Stimulated activated CD4-positive, alpha-beta T cell treated with anti-CD3 and anti-CD28 coated beads, Interleukin-4, amount 100 ng/mL, for 48 hours (primary cell): ENCODE results near the gene ZNF431.
"Not testable (repeated sequence)": the region's sequence is repeated elsewhere in the genome, so short reads cannot be mapped to it uniquely, and the experiment has no call there.

Experiments used
- DNase-seq, 2 donors: peaks; one replicate each; pipeline ENCODE4 v3.0.0-alpha.2; 2020; ENCODE audit warnings: low read depth in 2 of 2

ZNF431 gene

DNA sequence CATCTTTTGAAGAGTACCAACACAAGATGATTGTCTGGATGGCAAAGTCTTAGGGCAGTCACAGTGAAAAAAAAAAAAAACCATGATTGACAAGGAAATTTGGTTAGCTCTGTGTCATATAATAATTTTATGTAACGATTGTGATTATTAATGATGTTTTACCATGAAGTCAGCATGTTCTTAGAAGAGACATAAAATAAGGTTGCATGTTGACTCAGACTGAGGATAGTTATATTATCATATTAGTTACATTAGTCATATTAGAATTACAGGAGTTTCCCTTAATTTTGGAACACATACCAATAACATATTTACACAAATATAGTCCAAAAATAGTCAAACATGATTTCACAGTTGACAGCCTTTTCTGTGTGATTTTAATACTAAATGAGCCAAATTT lies 5.7 kb downstream of the ZNF431 start:
- no peak for DNase-seq

DNA sequence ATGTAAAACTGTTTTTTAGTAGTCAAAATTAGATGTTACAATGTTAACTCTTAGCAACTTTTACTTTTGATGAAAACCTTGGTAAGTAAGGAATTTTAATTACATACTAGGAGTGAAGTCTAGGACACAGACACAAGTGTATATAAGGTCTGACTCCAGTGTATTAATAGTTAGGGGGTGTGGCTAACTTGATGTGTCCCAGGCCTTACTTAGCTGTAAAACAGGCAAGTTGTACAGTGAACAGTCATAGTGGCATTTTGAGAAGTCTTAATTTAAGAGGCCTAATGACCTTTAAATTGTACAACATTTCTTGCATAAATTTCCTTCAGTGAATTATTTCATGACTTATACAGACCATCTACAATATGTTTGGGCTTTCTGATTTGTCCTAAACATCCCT lies 6.8 kb downstream of the ZNF431 start:
- DNase-seq, result no peak

DNA sequence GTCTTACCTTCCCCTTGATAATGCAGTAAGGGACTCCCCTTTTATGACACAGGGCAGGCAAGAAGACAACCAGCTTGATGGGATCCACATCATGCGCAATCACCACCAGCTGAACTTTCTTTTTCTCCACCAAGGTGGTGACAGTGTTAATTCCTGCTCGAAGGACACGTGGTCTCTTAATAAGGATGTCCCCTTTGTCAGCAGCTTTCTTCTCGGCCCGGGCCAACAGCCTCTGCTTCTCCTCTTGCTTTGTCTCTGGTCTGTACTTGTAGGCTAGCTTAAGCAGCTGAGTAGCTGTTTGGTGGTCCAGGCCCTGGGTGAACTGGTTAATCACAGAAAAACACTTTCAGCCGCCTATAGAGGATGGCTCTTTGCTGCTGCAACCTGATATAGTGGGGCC lies 8.0 kb downstream of the ZNF431 start:
- DNase-seq, result no peak

DNA sequence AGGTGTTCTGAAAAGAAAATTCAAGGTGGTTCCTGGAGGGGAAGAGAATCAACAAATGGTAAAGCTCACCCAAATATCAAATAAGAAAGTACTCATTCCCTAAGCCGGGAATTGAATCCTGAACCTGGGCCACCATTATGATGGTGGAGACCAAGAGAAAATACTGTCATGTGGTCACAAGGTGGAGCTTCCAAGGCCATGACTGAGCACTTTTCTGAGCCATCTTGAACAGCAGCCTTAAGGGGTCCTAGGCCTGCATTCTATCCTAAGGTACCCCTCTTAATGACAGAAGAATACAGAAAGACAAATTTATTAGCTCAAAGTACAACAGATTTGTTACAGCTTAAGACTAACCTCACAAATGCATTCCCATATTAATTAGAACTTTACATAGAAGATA lies 9.6 kb downstream of the ZNF431 start:
- no peak for DNase-seq

DNA sequence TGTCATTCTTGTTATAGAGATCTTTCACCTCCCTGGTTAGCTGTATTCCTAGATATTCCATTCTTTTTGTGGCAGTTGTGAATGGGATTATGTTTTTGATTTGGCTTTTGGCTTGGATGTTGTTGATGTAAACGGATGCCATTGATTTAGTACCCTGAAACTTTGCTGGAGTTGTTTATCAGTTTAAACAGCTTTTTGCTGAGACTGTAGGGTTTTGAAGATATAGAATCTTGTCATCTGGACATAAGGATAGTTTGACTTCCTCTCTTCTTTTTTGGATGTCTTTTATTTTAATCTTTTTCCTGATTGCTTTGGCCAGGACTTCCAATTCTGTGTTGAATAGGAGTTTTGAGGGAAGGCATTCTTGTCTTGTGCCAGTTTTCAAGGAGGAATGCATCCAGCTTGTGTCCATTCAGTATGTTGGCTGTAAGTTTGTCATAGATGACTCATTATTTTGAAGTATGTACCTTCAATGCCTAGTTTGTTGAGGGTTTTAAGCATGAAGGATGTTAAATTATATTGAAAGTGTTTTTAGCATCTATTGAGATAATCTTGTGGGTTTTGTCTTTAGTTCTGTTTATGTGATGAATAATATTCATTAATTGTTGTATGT lies 16.8 kb downstream of the ZNF431 start:
- DNase-seq, result no peak

DNA sequence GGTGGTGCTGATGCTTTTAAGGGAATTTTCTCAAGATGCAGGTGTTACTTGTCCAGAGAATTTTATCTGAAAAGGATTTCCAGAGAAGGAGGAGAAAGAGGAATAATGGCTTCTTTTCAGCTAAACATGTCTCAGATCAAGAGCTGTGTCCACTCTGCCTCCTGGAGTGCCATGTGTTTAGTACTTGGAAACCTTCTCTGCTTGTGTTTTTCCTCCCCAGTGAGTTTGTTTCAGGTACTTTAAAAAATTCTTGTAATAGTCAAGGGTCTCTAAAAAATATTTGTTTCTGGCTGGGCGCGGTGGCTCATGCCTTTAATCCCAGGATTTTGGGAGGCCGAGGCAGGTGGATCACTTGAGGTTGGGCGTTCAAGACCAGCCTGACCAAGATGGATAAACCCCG lies 22.7 kb downstream of the ZNF431 start:
- no peak for DNase-seq

DNA sequence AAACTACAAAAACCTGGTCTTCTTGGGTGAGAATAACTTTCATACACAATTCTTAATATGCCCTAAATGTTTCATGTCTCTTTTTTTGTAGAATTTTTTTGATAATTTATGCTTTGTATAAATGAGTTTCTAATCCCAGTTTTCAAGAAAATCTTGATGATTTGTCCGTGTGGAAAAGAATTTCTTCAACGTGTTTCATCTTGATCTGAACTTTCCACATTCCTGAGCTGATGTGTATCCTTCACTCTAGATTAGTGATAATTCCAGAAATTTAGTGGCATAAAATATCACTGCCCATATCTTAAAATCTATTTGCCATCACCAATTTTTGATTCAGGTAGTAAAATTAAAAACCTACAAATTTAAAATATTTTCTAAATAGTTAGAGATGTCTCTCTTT lies 24.6 kb downstream of the ZNF431 start:
- DNase-seq, result no peak

DNA sequence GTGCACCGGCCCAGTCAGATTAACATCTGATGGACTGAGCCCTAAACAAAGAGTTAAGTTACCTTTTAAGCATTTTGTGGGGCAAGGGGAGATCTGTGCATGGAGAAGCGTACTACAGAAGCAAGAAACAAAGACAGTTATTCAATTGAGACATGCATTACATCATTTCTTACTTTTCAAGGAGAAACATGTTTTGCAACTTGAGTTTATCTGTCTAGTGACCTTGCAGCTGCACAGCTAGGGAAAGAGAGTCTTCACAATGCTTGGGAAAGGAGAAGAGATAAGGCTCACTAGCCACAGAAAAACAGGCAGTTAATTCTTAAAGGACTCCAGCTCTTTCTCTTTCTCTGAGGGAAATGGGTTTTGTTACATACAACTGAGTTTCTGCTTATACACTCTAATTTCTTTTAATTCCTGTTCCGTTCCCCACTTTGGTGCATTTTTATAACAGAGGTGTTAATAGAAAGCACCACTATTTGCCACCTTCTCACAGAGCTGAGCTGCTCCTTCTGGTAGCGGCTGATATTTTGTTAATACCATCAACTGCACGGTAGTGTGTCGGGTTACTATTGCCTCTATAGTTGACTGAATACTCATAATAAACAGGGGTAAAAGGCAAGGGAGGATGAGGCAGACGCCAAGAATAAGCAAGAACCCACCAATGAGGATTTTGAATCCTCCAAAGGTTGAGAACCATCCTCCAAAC lies 55.9 kb downstream of the ZNF431 start:
- DNase-seq, result no peak

DNA sequence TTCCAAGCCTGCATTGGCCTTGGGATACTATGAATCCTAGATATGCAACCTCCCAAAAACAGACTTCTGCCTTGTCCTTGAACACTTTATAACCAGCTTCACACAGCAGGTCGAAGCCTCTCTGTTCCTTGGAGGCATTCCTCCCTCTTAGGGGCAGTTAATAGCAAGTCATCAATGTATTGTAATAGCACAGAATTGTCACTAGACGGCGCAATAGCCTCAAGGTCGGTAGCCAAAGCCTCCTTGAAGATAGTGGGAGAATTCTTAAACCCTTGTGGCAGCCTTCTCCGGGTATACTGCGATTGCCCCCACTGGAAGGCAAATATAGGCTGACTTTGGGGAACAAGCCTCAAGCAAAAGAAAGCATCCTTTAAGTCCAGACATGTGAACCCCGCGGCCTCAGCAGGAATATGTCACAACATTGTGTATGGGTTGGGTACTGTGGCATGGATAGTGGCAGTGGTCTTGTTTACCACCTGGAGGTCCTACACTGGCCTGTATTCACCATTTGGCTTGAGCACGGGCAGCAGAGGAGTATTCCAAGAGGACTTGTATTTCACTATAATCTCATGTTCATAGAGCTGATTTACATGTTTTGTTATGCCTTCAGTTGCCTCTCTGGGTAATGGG lies 61.1 kb downstream of the ZNF431 start:
- no peak for DNase-seq

DNA sequence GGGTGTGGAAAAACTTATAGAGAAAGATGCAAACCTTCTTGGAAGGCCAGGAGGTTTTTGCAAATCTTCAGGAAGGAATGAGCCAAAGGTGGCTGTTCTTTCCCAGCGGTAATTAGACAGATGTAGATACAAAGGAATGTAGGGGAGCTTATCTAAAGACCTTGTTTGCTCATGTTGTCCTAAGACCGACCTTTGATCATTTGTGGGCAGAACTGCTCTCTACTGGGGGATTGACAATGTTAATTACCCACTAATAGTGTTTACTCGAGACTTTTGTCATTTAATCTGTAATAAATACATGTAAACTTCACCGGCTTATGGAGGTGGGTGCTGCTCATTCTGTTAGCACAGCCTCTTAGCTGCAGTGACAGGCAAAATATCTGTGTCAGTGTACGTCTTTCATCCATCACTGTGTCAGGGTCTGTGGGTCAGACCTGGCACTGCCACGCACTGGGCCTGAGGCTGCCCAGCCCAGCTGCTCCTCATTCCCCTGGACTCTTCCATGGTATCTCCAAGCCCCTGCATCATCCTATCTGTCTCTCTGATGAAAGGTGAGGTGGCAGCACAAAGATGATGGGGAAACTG lies 68.3 kb downstream of the ZNF431 start:
- no peak for DNase-seq

DNA sequence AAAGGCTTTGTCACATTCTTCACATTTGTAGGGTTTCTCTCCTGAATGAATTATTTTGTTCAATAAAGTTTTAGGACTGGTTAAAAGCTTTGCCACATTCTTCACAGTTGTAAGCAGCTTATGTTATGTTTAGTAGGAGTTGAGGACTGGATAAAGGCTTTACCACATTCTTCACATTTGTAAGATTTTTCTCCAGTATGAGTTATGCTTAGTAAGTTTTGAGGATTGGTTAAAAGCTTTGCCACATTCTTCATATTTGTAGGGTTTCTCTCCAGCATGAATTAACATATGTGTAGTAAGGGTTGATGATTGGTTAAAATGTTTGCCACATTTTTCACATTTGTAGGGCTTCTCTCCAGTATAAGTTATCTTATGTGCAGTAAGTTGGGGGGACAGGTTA lies 79.9 kb downstream of the ZNF431 start:
- DNase-seq, result no peak

DNA sequence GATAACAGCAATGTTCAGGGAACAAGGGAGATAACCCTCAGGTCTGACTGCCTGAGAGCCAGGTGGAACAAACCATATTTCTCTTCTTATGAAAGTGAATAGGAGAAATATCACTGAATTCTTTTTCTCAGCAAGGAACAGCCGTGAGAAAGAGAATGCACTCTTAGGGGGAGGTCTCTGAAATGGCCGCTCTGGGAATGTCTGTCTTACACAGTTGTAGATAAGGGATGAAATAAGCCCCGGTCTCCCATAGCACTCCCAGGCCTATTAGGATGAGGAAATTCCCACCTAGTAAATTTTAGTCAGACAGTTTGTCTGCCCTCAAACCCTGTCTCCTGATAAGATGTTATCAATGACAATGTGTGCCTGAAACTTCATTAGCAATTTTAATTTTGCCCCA lies 88.1 kb downstream of the ZNF431 start:
- not testable (repeated sequence) for DNase-seq

DNA sequence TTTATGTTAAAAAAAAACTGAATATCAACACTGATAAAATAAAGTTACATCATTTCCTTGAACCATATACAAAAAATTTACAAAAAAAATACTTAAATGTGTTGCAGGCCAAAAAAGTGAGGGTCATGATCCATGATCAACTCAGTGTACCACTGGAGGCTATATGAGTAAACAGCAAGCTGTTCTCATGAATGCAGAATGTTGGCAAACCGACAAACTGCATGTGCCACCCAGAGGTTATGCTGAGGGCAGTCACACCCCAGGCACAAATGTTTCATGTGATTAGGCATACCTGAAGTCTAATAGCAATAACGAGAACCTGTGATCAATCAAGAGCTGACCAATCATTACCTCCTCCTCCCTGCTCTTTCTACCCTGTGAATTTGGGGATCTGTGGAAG lies 91.9 kb downstream of the ZNF431 start:
- no peak for DNase-seq

DNA sequence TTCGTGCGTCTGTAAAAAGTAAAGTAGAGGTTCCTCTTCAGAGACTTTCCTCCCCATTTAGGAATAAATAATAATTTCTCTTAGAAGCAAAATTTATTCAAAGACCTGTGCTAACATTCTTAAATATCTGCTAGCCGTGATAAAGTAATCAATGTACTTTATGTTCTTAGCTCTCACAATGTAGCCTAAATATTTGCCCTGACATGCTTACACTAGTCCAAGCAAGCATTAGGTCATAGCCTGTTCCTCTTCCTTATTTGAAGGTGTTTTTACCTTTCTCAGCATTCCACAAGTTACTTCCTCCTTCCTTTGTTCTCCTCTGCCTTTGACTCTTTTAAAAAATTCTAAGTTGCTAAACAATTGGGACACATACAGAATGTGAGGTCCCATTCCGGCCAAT lies 94.9 kb downstream of the ZNF431 start:
- not testable (repeated sequence) for DNase-seq

DNA sequence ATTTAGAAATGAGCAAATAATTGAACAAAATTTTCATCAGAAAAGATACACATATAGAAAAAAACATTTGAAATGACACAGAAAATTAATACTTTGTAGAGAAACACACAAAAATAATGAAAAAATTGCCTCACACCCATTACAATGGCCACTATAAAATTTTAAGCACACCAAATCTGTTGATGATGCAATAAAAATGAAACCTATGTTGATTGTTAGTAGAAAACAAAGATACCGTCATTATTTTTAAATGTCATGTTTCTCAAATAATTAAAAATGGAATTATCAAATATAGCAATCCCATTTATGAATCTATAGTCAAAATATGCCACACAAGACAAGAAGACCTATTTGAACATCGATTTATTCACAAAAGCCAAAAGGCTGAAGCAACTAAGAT lies 96.8 kb downstream of the ZNF431 start:
- DNase-seq, result no peak
